HCT116 (cell line): ENCODE data around the gene PDE6A. TPM values are rescaled to one million over a fixed set of nuclear protein-coding genes. Genes with fewer than 3 reads are reported as not detected.

ENCODE experiments used
- ATAC-seq: fragments of 200-7000 bp; cut with Tn5 transposase; 2 replicates; pipeline ENCODE4 v1.9.1; 2020; ENCODE audit warnings: mild to moderate bottlenecking, moderate library complexity
- BruUV-seq: library from RNA; stranded (reverse); fragments of 400-500 nt; replicated peaks from 2 replicates; lab custom pipeline; 2021; lab: Mats Ljungman, UMichigan
- CTCF ChIA-PET: fragments of 300-600 bp; sonication (Branson Sonifier 250); formaldehyde crosslinking; loops from one replicate; lab custom pipeline; 2021; ENCODE audit warnings: antibody characterized with exemption; lab: Charles Lee
- POLR2A ChIA-PET: fragments of 300-600, 350-600 bp; sonication (Branson Sonifier 250); formaldehyde crosslinking; loops from one replicate; lab custom pipeline; 2021; ENCODE audit warnings: antibody characterized with exemption; lab: Charles Lee
- RAD21 ChIA-PET, 2 experiments: fragments of 300-600 bp; sonication (Branson Sonifier 250); formaldehyde crosslinking; loops; one replicate each; lab custom pipeline; 2023; ENCODE audit warnings: low total read pairs in 2 of 2; ENCODE audit not compliant: uncharacterized antibody in 2 of 2, unreplicated experiment in 2 of 2, low non-redundant PET in 1 of 2; lab: Charles Lee
- DNase-seq: peaks from one replicate; pipeline ENCODE4 v3.0.0-alpha.2; 2010; ENCODE audit warnings: low read depth, low spot score
- H2AFZ ChIP-seq: fragments of 200-600 bp; shearing (Covaris generic), sonication (generic); 2 replicates; pipeline ENCODE4 v1.6.1; 2017; ENCODE audit warnings: low read depth, mixed run types, mixed read lengths, antibody characterized with exemption, low read length; ENCODE audit not compliant: poor library complexity, severe bottlenecking
- H3K27ac ChIP-seq: 2 replicates; pipeline ENCODE4 v1.5.1; 2012; ENCODE audit warnings: low read depth, low read length
- H3K27me3 ChIP-seq: fragments of 200-600 bp; sonication (generic); 2 replicates; pipeline ENCODE4 v1.6.1; 2016; ENCODE audit warnings: mixed run types, low read length, mixed read lengths; ENCODE audit not compliant: insufficient read depth
- H3K36me3 ChIP-seq, 2 experiments: fragments of 200-500 bp in 1 of 2; fragments of 200-600 bp in 1 of 2; sonication (Bioruptor generic) in 1 of 2; sonication (generic) in 1 of 2; 2 replicates each; pipeline versions ENCODE4 v1.5.1 to v1.6.1; 2014 to 2016; ENCODE audit warnings: low read length in 2 of 2, inconsistent platforms in 1 of 2, mixed read lengths in 1 of 2, mixed run types in 1 of 2; ENCODE audit not compliant: insufficient read depth in 2 of 2, control insufficient read depth in 1 of 2
- H3K4me1 ChIP-seq, 2 experiments: fragments of 200-600 bp in 1 of 2; sonication (generic) in 1 of 2; 2 replicates each; pipeline versions ENCODE4 v1.5.1 to v1.6.1; 2012 to 2017; ENCODE audit warnings: low read length in 2 of 2, inconsistent platforms in 1 of 2, mild to moderate bottlenecking in 1 of 2, mixed read lengths in 1 of 2, mixed run types in 1 of 2, moderate library complexity in 1 of 2; ENCODE audit not compliant: insufficient read depth in 2 of 2, control insufficient read depth in 1 of 2
- H3K4me2 ChIP-seq: fragments of 200-600 bp; sonication (generic); 2 replicates; pipeline ENCODE4 v1.6.1; 2017; ENCODE audit warnings: mixed run types, low read length, mixed read lengths
- H3K4me3 ChIP-seq, 2 experiments: fragments of 200-600 bp in 1 of 2; sonication (generic) in 1 of 2; replicated peaks in 1 of 2; 2 replicates each; pipeline ENCODE4 v1.5.1; 2011 to 2016; ENCODE audit warnings: low read length in 2 of 2, control low read depth in 1 of 2, low read depth in 1 of 2, mild to moderate bottlenecking in 1 of 2, mixed read lengths in 1 of 2, mixed run types in 1 of 2
- H3K79me2 ChIP-seq: fragments of 200-600 bp; sonication (generic); 2 replicates; pipeline ENCODE4 v1.6.1; 2017; ENCODE audit warnings: mild to moderate bottlenecking, mixed run types, low read length, moderate library complexity, mixed read lengths; ENCODE audit not compliant: insufficient read depth
- H3K9ac ChIP-seq: fragments of 200-600 bp; sonication (generic); 2 replicates; pipeline ENCODE4 v1.6.1; 2016; ENCODE audit warnings: low read length, mixed read lengths
- H3K9me2 ChIP-seq: fragments of 200-600 bp; sonication (generic), shearing (Covaris generic); 2 replicates; pipeline ENCODE4 v1.6.1; 2017; ENCODE audit warnings: mixed run types, mild to moderate bottlenecking, moderate library complexity; ENCODE audit not compliant: insufficient read depth
- H3K9me3 ChIP-seq, 2 experiments: fragments of 200-500 bp in 1 of 2; fragments of 200-600 bp in 1 of 2; sonication (Bioruptor generic) in 1 of 2; sonication (generic) in 1 of 2; 2 replicates each; pipeline ENCODE4 v1.6.1; 2014 to 2017; ENCODE audit warnings: low read length in 2 of 2, mixed read lengths in 2 of 2, inconsistent platforms in 1 of 2, low read depth in 1 of 2, mild to moderate bottlenecking in 1 of 2, mixed run types in 1 of 2, moderate library complexity in 1 of 2; ENCODE audit not compliant: control insufficient read depth in 1 of 2, insufficient read depth in 1 of 2
- H4K20me1 ChIP-seq: fragments of 200-600 bp; sonication (generic), shearing (Covaris generic); 2 replicates; pipeline ENCODE4 v1.6.1; 2017; ENCODE audit warnings: mixed run types, mild to moderate bottlenecking, moderate library complexity; ENCODE audit not compliant: insufficient read depth
- CEBPB ChIP-seq: IDR thresholded peaks from 2 replicates; pipeline ENCODE4 v1.6.1; 2012; ENCODE audit warnings: low read depth
- ELF1 ChIP-seq: IDR thresholded peaks from 2 replicates; pipeline ENCODE4 v1.6.1; 2012; ENCODE audit warnings: low read depth, borderline replicate concordance
- RAD21 ChIP-seq: IDR thresholded peaks from 2 replicates; pipeline ENCODE4 v1.6.1; 2012; ENCODE audit warnings: low read depth, mild to moderate bottlenecking
- TCF7L2 ChIP-seq: IDR thresholded peaks from 2 replicates; pipeline ENCODE4 v1.7.0; 2011; ENCODE audit warnings: borderline replicate concordance, inconsistent platforms; ENCODE audit not compliant: insufficient read depth, insufficient read length; ENCODE audit errors: extremely low read depth
- YY1 ChIP-seq: IDR thresholded peaks from 2 replicates; pipeline ENCODE4 v1.6.1; 2011; ENCODE audit warnings: low read length, low read depth, moderate library complexity, mild to moderate bottlenecking; ENCODE audit not compliant: insufficient replicate concordance; ENCODE audit errors: extremely low read depth
- ZBTB33 ChIP-seq: IDR thresholded peaks from 2 replicates; pipeline ENCODE4 v1.6.1; 2011; ENCODE audit warnings: mild to moderate bottlenecking, low read length, moderate library complexity; ENCODE audit not compliant: insufficient replicate concordance; ENCODE audit errors: extremely low read depth
- intact Hi-C: fragments of 100-400 bp; cut with micrococcal nuclease; formaldehyde crosslinking; loops from 2 replicates; pipeline ENCODE4 v1.10.0; 2022
- total RNA-seq: library from RNA; stranded (reverse); gene quantifications from one replicate; pipeline ENCODE4 v1.2.1, GENCODE V29; 2021; ENCODE audit not compliant: unreplicated experiment
- TF ChIP-seq, protein P1 (sequence below): IDR thresholded peaks from 2 replicates; pipeline ENCODE4 v1.6.1; 2012; ENCODE audit warnings: low read depth

The PDE6A gene
- total RNA-seq, 1 experiment from 2014 or later, result not detected

- Histone ChIP-seq H3K27me3 (no peaks in the 10 kb centered on the region), H3K9ac (no peak overlapping the region), H3K9me3 (no peaks in the 10 kb centered on the region), H3K4me3 (no peak overlapping the region), H2AFZ (no peak overlapping the region), H3K4me1 (peaks cover 4 to 11% of the 10 kb centered on the region in 2 experiments; a peak in 3 of 4 replicates), H3K36me3 (no peaks in the 10 kb centered on the region), H3K79me2 (no peaks in the 10 kb centered on the region), H3K27ac (no peak overlapping the region), H3K9me2 (no peaks in the 10 kb centered on the region), H4K20me1 (no peaks in the 10 kb centered on the region), H3K4me2 (no peak overlapping the region)
- no TSS peak for BruUV-seq
- ChIA-PET CTCF (interaction anchor here (1.4 kb wide), 1 partner anchor 40 kb away, joined by 4 read pairs; no protein-coding TSS in a partner anchor), POLR2A (no interaction called here), RAD21 (no interaction called here)
- TF ChIP-seq CEBPB (no peak), ELF1 (no peak), RAD21 (no peak), TCF7L2 (no peak), YY1 (no peak), ZBTB33 (no peak)
- TF ChIP-seq, protein P1, sequence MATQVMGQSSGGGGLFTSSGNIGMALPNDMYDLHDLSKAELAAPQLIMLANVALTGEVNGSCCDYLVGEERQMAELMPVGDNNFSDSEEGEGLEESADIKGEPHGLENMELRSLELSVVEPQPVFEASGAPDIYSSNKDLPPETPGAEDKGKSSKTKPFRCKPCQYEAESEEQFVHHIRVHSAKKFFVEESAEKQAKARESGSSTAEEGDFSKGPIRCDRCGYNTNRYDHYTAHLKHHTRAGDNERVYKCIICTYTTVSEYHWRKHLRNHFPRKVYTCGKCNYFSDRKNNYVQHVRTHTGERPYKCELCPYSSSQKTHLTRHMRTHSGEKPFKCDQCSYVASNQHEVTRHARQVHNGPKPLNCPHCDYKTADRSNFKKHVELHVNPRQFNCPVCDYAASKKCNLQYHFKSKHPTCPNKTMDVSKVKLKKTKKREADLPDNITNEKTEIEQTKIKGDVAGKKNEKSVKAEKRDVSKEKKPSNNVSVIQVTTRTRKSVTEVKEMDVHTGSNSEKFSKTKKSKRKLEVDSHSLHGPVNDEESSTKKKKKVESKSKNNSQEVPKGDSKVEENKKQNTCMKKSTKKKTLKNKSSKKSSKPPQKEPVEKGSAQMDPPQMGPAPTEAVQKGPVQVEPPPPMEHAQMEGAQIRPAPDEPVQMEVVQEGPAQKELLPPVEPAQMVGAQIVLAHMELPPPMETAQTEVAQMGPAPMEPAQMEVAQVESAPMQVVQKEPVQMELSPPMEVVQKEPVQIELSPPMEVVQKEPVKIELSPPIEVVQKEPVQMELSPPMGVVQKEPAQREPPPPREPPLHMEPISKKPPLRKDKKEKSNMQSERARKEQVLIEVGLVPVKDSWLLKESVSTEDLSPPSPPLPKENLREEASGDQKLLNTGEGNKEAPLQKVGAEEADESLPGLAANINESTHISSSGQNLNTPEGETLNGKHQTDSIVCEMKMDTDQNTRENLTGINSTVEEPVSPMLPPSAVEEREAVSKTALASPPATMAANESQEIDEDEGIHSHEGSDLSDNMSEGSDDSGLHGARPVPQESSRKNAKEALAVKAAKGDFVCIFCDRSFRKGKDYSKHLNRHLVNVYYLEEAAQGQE, result no peak
- intact Hi-C loops, result loop anchor here (10.0 kb wide), 1 partner anchor 1318 kb away; no protein-coding TSS in a partner anchor
- DNase-seq (no peak), ATAC-seq (no peak)
These were observed 52.0 kb downstream of the PDE6A start for GRCh38 chr5:149892594-149892993.
